Cerebellar cortex (tissue), 1 donor: Measurements from ENCODE around the gene STAB2.

Experiments used
- DNase-seq: peaks from one replicate; pipeline ENCODE4 v3.0.0-alpha.2; 2015; ENCODE audit warnings: low spot score

STAB2 gene

GRCh38 chr12:103586791-103587370, at the start of gene STAB2:
STAB2 (plus strand) TSS chr12:103587273; CDS start chr12:103587477, 204 bp downstream.
- DNase-seq, result no peak

GRCh38 chr12:103538397-103538796, 48.7 kb upstream of the STAB2 start:
- DNase-seq, result no peak

- DNase-seq, result no peak
Measured at GRCh38 chr12:103540319-103540718, 46.8 kb upstream of the STAB2 start.

- DNase-seq, result no peak
Measured at GRCh38 chr12:103542078-103542477, 45.0 kb upstream of the STAB2 start.

DNA sequence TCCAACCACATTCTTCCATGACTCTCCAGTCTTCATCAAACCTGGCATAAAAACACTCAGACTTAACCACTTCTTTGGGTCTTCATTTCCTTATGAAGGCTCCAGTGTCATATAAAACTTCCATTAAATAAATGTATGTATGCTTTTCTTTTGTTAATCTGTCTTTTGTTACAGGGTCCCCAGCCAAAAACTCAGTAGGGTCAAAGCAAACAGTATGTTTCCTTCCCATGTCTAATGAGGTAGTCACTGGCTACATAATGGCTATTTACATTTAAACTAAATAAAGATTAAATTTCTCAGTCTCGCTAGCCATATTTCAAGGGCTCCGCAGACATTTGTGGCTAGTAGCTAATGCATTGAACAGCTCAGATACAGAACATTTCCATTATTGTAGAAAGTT, 40.1 kb upstream of the STAB2 start:
- DNase-seq, result no peak

- DNase-seq, result no peak
Measured at GRCh38 chr12:103547376-103547775, 39.7 kb upstream of the STAB2 start.

- DNase-seq, result no peak
Measured at GRCh38 chr12:103547929-103548328, 39.1 kb upstream of the STAB2 start.

GRCh38 chr12:103548622-103549601, 38.2 kb upstream of the STAB2 start:
- DNase-seq, result peak; percentile 67

- no peak for DNase-seq
Measured at GRCh38 chr12:103556890-103557627, 30.0 kb upstream of the STAB2 start.

DNA sequence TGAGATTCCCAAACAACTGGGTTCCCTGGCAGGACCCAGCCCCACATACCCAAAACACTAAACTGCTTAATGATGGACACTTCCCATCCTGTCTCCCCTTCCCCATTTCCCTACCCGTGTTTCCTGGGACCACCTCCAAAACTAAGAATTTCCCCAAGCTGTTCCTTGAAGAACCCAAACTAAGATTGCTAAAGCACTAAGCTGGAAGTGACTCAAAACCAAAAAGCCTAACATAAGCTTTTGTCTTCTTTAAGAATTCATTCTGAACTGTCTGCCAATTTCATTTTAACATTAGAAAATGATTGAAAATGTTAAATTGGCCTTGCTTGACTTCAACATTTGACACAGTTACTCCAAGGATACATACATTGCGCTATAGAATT, 29.5 kb upstream of the STAB2 start:
- no peak for DNase-seq

GRCh38 chr12:103558879-103559278, 28.2 kb upstream of the STAB2 start:
- no peak for DNase-seq

GRCh38 chr12:103560604-103561101, 26.4 kb upstream of the STAB2 start:
- no peak for DNase-seq

- DNase-seq, result no peak
Measured at GRCh38 chr12:103561174-103561573, 25.9 kb upstream of the STAB2 start.

- no peak for DNase-seq
Measured at GRCh38 chr12:103566398-103566797, 20.7 kb upstream of the STAB2 start.

DNA sequence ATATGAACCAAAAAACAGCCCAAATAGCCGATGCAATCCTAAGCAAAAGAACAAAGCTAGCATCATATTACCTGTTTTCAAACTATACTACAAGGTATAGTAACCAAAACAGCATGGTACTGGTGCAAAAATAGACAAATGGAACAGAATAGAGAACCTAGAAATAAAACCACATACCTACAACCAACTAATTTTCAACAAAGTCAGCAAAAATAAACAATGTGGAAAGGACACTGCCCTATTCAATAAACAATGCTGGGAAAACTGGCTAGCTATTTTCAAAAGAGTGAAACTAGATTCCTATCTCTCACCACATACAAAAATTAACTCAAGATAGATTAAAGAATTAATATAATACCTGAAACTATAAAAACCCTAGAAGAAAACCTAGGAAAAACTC, 17.8 kb upstream of the STAB2 start:
- DNase-seq, result no peak

DNA sequence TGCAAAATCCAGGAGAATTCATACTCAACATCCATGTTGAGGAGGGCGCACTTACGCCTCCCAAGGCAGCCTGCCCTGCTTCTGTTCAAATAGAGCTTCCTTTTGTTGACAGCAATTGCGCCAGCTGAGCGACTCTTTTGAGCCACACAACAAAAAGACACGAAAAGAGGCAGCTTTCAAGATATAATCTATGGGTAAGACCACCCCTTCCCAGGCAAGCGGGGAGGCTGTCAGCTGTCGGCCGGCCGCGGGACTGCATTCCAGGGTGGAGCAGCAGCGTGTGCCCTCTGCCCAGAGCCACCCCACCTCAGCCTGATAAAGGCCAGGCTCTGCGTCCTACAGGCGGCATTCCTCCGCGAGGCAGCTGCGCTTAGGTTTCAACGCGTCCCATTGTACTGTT, 15.8 kb upstream of the STAB2 start:
- no peak for DNase-seq

GRCh38 chr12:103572312-103573045, 14.6 kb upstream of the STAB2 start:
- DNase-seq, result no peak

GRCh38 chr12:103573185-103573584, 13.9 kb upstream of the STAB2 start:
- no peak for DNase-seq

GRCh38 chr12:103578926-103579325, 8.1 kb upstream of the STAB2 start:
- DNase-seq, result no peak

GRCh38 chr12:103580026-103580425, 7.0 kb upstream of the STAB2 start:
- no peak for DNase-seq

DNA sequence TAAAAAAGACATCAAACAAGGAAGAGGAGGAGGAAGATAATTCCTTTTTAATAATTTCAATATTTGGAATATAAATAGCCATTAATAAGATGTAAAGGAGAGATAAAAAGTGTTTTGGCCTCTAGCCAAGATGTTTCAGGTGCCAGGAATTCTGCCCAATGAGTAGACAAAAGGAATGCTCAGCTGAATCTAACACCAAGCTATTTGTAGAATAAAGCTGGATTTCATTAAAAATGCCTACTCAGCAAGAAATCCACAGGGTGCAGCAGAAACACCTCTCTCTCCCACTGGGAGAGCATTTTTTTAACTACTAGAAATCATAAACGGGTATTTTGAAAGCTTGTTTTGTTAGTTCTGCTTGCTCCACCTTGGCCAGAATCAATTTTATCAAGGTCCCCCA, 4.1 kb upstream of the STAB2 start:
- DNase-seq, result no peak

DNA sequence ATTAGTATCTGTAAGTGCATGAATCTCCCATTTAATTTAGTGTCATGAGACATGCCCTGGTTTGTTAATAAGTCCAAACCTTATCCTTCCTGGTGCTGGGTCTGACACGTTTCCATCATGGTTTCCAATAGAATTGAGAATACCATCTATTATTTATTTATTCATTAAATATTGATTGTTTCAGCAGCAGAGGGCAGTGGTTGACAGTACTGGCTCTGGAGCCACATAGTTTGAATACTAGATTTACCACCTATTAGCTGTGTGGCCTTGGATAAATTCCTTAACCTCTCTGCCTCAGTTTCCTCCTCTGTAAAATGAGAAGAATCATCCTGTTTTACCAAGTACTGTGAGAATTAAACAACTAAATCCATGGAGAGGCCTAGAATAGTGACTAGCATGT, 941 bp upstream of the STAB2 start:
- no peak for DNase-seq
